IMR-90 (cell line): ENCODE data around the gene FERMT2. TPM values are rescaled to one million over a fixed set of nuclear protein-coding genes. Genes with fewer than 3 reads are reported as not detected.

Experiments
- ATAC-seq: fragments of 200-7000 bp; cut with Tn5 transposase; 2 replicates; pipeline ENCODE4 v1.9.1; 2020; ENCODE audit warnings: low read depth, mild to moderate bottlenecking, moderate library complexity
- BruUV-seq: library from RNA; stranded (reverse); fragments of 400-500 nt; replicated peaks from 2 replicates; lab custom pipeline; 2021; lab: Mats Ljungman, UMichigan
- CTCF ChIA-PET: fragments of 300-600 bp; formaldehyde crosslinking; extraction: SDS; loops from one replicate; lab custom pipeline; 2021; ENCODE audit warnings: antibody characterized with exemption; lab: Yijun Ruan, JAX
- POLR2A ChIA-PET: fragments of 300-600 bp; sonication (Branson Sonifier 250); formaldehyde crosslinking; loops from one replicate; lab custom pipeline; 2022; ENCODE audit warnings: antibody characterized with exemption; ENCODE audit not compliant: unreplicated experiment; lab: Charles Lee
- DNase-seq: peaks from one replicate; pipeline ENCODE4 v3.0.0; 2013
- H2AFZ ChIP-seq: replicated peaks from 2 replicates; pipeline ENCODE3; 2013; ENCODE audit warnings: low read length, mild to moderate bottlenecking; ENCODE audit not compliant: poor library complexity
- H2AK5ac ChIP-seq: 2 replicates; pipeline ENCODE4 v1.6.1; 2013; ENCODE audit warnings: low read depth, low read length, inconsistent platforms
- H2AK9ac ChIP-seq: replicated peaks from 2 replicates; pipeline ENCODE3; 2013; ENCODE audit warnings: mild to moderate bottlenecking, low read depth, low read length, moderate library complexity; ENCODE audit not compliant: poor library complexity
- H2BK120ac ChIP-seq: 2 replicates; pipeline ENCODE4 v1.6.1; 2013; ENCODE audit warnings: low read depth, low read length, inconsistent platforms
- H2BK15ac ChIP-seq: 3 replicates; pipeline ENCODE4 v1.6.1; 2013; ENCODE audit warnings: low read depth, low read length, inconsistent platforms
- H2BK20ac ChIP-seq: 2 replicates; pipeline ENCODE4 v1.6.1; 2013; ENCODE audit warnings: low read depth, mild to moderate bottlenecking, inconsistent platforms, low read length, moderate library complexity
- H2BK5ac ChIP-seq: 2 replicates; pipeline ENCODE4 v1.6.1; 2013; ENCODE audit warnings: mild to moderate bottlenecking, low read depth, low read length, inconsistent platforms; ENCODE audit not compliant: poor library complexity, severe bottlenecking
- H3K14ac ChIP-seq: replicated peaks from 2 replicates; pipeline ENCODE4 v1.6.1; 2013; ENCODE audit warnings: low read depth, low read length, inconsistent platforms
- H3K18ac ChIP-seq: 2 replicates; pipeline ENCODE4 v1.6.1; 2013; ENCODE audit warnings: low read depth, low read length, control low read depth
- H3K23ac ChIP-seq: 2 replicates; pipeline ENCODE4 v1.6.1; 2013; ENCODE audit warnings: low read depth, low read length, inconsistent platforms
- H3K27ac ChIP-seq: 2 replicates; pipeline ENCODE4 v1.5.1; 2013; ENCODE audit warnings: mild to moderate bottlenecking, control low read depth, low read length; ENCODE audit not compliant: insufficient read depth
- H3K27me3 ChIP-seq: 2 replicates; pipeline ENCODE4 v1.6.1; 2013; ENCODE audit warnings: low read length; ENCODE audit not compliant: control insufficient read depth, insufficient read depth
- H3K36me3 ChIP-seq: 2 replicates; pipeline ENCODE4 v1.6.1; 2013; ENCODE audit warnings: low read length, mixed read lengths; ENCODE audit not compliant: control insufficient read depth, insufficient read depth
- H3K4ac ChIP-seq: 2 replicates; pipeline ENCODE4 v1.6.1; 2013; ENCODE audit warnings: low read depth, low read length, inconsistent platforms
- H3K4me1 ChIP-seq: 2 replicates; pipeline ENCODE4 v1.6.1; 2013; ENCODE audit warnings: low read length, mixed read lengths; ENCODE audit not compliant: control insufficient read depth, insufficient read depth
- H3K4me2 ChIP-seq: 2 replicates; pipeline ENCODE4 v1.6.1; 2013; ENCODE audit warnings: low read depth, mild to moderate bottlenecking, control low read depth, low read length, moderate library complexity
- H3K4me3 ChIP-seq: 2 replicates; pipeline ENCODE4 v1.5.1; 2013; ENCODE audit warnings: low read depth, mild to moderate bottlenecking, control low read depth, low read length, moderate library complexity; ENCODE audit not compliant: insufficient read depth
- H3K56ac ChIP-seq: 2 replicates; pipeline ENCODE4 v1.6.1; 2013; ENCODE audit warnings: low read length, inconsistent platforms; ENCODE audit not compliant: insufficient read depth; ENCODE audit errors: extremely low read depth
- H3K79me1 ChIP-seq, 2 experiments: 2 replicates each; pipeline ENCODE4 v1.6.1; 2013; ENCODE audit warnings: low read length in 2 of 2, inconsistent platforms in 1 of 2, low read depth in 1 of 2
- H3K9ac ChIP-seq: 2 replicates; pipeline ENCODE4 v1.6.1; 2013; ENCODE audit warnings: low read depth, low read length, control low read depth
- H3K9me1 ChIP-seq: 2 replicates; pipeline ENCODE4 v1.6.1; 2013; ENCODE audit warnings: low read length, inconsistent platforms; ENCODE audit not compliant: insufficient read depth
- H3K9me3 ChIP-seq: 2 replicates; pipeline ENCODE4 v1.6.1; 2013; ENCODE audit warnings: low read length; ENCODE audit not compliant: control insufficient read depth, insufficient read depth
- H4K20me1 ChIP-seq: 2 replicates; pipeline ENCODE4 v1.6.1; 2013; ENCODE audit warnings: low read length, inconsistent platforms; ENCODE audit not compliant: insufficient read depth
- H4K5ac ChIP-seq: 2 replicates; pipeline ENCODE4 v1.6.1; 2013; ENCODE audit warnings: mild to moderate bottlenecking, low read depth, low read length, control low read depth
- H4K8ac ChIP-seq, 2 experiments: 2 replicates each; pipeline ENCODE4 v1.6.1; 2013; ENCODE audit warnings: low read depth in 2 of 2, low read length in 2 of 2, control low read depth in 1 of 2, inconsistent platforms in 1 of 2
- H4K91ac ChIP-seq: 2 replicates; pipeline ENCODE4 v1.6.1; 2013; ENCODE audit warnings: low read depth, low read length, inconsistent platforms; ENCODE audit not compliant: insufficient read depth
- BHLHE40 ChIP-seq: fragments of 150-350 bp; IDR thresholded peaks from 2 replicates; pipeline ENCODE4 v1.6.1; 2016; ENCODE audit warnings: mild to moderate bottlenecking, low read depth, low read length
- CEBPB ChIP-seq: IDR thresholded peaks from 2 replicates; pipeline ENCODE4 v1.6.1; 2012; ENCODE audit warnings: low read depth, low read length, improper control_type of control experiment
- CHD1 ChIP-seq: IDR thresholded peaks from 2 replicates; pipeline ENCODE4 v1.6.1; 2012; ENCODE audit warnings: low read depth, low read length, improper control_type of control experiment
- FOS ChIP-seq: fragments of 150-350 bp; IDR thresholded peaks from 2 replicates; pipeline ENCODE4 v1.6.1; 2016; ENCODE audit warnings: low read depth, low read length
- MAFK ChIP-seq: IDR thresholded peaks from 2 replicates; pipeline ENCODE4 v1.6.1; 2012; ENCODE audit warnings: low read depth, low read length, improper control_type of control experiment
- MAZ ChIP-seq: IDR thresholded peaks from 2 replicates; pipeline ENCODE4 v1.6.1; 2012; ENCODE audit warnings: low read depth, mild to moderate bottlenecking, low read length, improper control_type of control experiment, moderate library complexity, borderline replicate concordance
- MXI1 ChIP-seq: IDR thresholded peaks from 2 replicates; pipeline ENCODE4 v1.6.1; 2012; ENCODE audit warnings: low read depth, mild to moderate bottlenecking, low read length, moderate library complexity, borderline replicate concordance
- POLR2A ChIP-seq: IDR thresholded peaks from 2 replicates; pipeline ENCODE4 v1.6.1; 2012; ENCODE audit warnings: mild to moderate bottlenecking, low read depth, low read length
- RAD21 ChIP-seq: IDR thresholded peaks from 2 replicates; pipeline ENCODE4 v1.6.1; 2012; ENCODE audit warnings: low read length, improper control_type of control experiment
- RCOR1 ChIP-seq: IDR thresholded peaks from 2 replicates; pipeline ENCODE4 v1.6.1; 2012; ENCODE audit warnings: mild to moderate bottlenecking, low read length, improper control_type of control experiment; ENCODE audit not compliant: insufficient replicate concordance
- RFX5 ChIP-seq: IDR thresholded peaks from 2 replicates; pipeline ENCODE4 v1.8.0; 2012; ENCODE audit warnings: low read depth, mild to moderate bottlenecking, low read length, moderate library complexity
- SMC3 ChIP-seq: fragments of 150-350 bp; IDR thresholded peaks from 2 replicates; pipeline ENCODE4 v1.6.1; 2016; ENCODE audit warnings: low read depth, mild to moderate bottlenecking, antibody characterized with exemption, low read length, moderate library complexity
- USF2 ChIP-seq: fragments of 150-350 bp; IDR thresholded peaks from 2 replicates; pipeline ENCODE4 v1.6.1; 2017; ENCODE audit warnings: mild to moderate bottlenecking, antibody characterized with exemption, low read length, low read depth
- WGBS, 2 experiments: methylation state at CpG; one replicate each; pipeline versions ENCODE4 v1.1.5 to v1.1.7; 2013; ENCODE audit warnings: missing lambda C conversion rate in 2 of 2; ENCODE audit not compliant: insufficient read length in 1 of 2; ENCODE audit errors: extremely low coverage in 2 of 2; 5-methylcytosine and 5-hydroxymethylcytosine counted together
- dilution Hi-C: fragments of 300-500 bp; cut with HindIII; formaldehyde crosslinking; loops from one replicate; pipeline ENCODE4 v1.14.3; 2018; ENCODE audit warnings: low sequenced_read_pairs; ENCODE audit not compliant: unreplicated experiment
- in situ Hi-C: fragments of 300-500 bp; cut with MboI; formaldehyde crosslinking; loops from 3 replicates; pipeline ENCODE4 v1.14.3; 2019; ENCODE audit warnings: low sequenced_read_pairs, inconsistent platforms, mixed read lengths
- intact Hi-C: fragments of 100-400 bp; cut with micrococcal nuclease; formaldehyde crosslinking; loops from 2 replicates; pipeline ENCODE4 v1.10.0; 2022
- polyA plus RNA-seq, 3 experiments: library from polyadenylated mRNA; depleted of rRNA; stranded (reverse); fragments of >200 nt; gene quantifications; 2 replicates each; pipeline ENCODE4 v1.2.3, GENCODE V29; 2012; ENCODE audit warnings: low replicate concordance in 1 of 3
- total RNA-seq: library from RNA; depleted of rRNA; stranded (reverse); fragments of >200 nt; gene quantifications from 2 replicates; pipeline ENCODE4 v1.2.3, GENCODE V29; 2012
- TF ChIP-seq, protein P1 (sequence below): conservative IDR thresholded peaks from 2 replicates; pipeline ENCODE4 v1.5.1; 2012; ENCODE audit warnings: mild to moderate bottlenecking, low read depth, low read length, improper control_type of control experiment
- TF ChIP-seq, protein P2 (sequence below): fragments of 150-350 bp; IDR thresholded peaks from 2 replicates; pipeline ENCODE4 v1.6.1; 2016; ENCODE audit warnings: low read depth, mild to moderate bottlenecking, low read length, moderate library complexity, borderline replicate concordance

FERMT2 gene
- total and polyA plus RNA-seq, 2 of the 4 experiments (the other 2 are of a cell fraction): 131 to 217 TPM

DNA sequence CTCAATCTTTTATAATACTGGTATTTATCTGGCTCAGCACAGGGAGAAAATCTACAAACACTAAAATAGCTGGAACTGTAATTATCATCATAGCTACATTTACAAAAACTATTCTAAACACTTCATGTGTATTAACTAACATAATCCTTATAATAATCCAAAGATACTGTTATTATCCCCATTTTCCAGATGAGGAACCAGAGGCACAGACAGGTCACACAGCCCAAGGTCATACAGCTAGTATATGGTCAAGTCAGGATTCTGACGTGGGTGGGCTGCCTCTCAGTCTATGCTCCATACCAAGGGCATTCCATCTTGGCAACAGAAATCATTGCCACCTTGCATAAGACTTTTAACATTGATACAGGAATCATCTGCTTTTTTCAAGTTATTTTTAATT lies 11.4 kb downstream of the FERMT2 start:
- H4K91ac ChIP-seq: no peak overlapping the region
- no peak overlapping the region for H4K8ac ChIP-seq
- H3K4me1 ChIP-seq: peaks cover 9% of the 10 kb centered on the region
- no peak overlapping the region for H2BK120ac ChIP-seq
- H3K27ac ChIP-seq: no peak overlapping the region
- H4K20me1 ChIP-seq: peaks cover 93% of the 10 kb centered on the region
- H4K5ac ChIP-seq: no peak overlapping the region
- ATAC-seq: no peak
- no peak overlapping the region for H3K4me2 ChIP-seq
- no peak overlapping the region for H3K23ac ChIP-seq
- no CpG with 5 or more reads among the region's 1 CpG for WGBS, 2 experiments
- DNase-seq: no peak
- H2AK5ac ChIP-seq: no peak overlapping the region
- no peak overlapping the region for H3K4ac ChIP-seq
- no peak overlapping the region for H3K56ac ChIP-seq
- H3K9me3 ChIP-seq: no peaks in the 10 kb centered on the region
- ChIA-PET CTCF (no interaction called here), POLR2A (no interaction called here)
- in situ Hi-C loops (no loop called here), dilution Hi-C loops (no loop called here), intact Hi-C loops (no loop called here)
- TF ChIP-seq MXI1 (no peak), MAFK (no peak), MAZ (no peak), RFX5 (no peak), POLR2A (no peak), RAD21 (no peak), FOS (no peak), RCOR1 (no peak), USF2 (no peak), CEBPB (no peak), BHLHE40 (no peak), CHD1 (no peak), SMC3 (no peak)
- TF ChIP-seq, protein P1, sequence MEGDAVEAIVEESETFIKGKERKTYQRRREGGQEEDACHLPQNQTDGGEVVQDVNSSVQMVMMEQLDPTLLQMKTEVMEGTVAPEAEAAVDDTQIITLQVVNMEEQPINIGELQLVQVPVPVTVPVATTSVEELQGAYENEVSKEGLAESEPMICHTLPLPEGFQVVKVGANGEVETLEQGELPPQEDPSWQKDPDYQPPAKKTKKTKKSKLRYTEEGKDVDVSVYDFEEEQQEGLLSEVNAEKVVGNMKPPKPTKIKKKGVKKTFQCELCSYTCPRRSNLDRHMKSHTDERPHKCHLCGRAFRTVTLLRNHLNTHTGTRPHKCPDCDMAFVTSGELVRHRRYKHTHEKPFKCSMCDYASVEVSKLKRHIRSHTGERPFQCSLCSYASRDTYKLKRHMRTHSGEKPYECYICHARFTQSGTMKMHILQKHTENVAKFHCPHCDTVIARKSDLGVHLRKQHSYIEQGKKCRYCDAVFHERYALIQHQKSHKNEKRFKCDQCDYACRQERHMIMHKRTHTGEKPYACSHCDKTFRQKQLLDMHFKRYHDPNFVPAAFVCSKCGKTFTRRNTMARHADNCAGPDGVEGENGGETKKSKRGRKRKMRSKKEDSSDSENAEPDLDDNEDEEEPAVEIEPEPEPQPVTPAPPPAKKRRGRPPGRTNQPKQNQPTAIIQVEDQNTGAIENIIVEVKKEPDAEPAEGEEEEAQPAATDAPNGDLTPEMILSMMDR: no peak
- TF ChIP-seq, protein P2, sequence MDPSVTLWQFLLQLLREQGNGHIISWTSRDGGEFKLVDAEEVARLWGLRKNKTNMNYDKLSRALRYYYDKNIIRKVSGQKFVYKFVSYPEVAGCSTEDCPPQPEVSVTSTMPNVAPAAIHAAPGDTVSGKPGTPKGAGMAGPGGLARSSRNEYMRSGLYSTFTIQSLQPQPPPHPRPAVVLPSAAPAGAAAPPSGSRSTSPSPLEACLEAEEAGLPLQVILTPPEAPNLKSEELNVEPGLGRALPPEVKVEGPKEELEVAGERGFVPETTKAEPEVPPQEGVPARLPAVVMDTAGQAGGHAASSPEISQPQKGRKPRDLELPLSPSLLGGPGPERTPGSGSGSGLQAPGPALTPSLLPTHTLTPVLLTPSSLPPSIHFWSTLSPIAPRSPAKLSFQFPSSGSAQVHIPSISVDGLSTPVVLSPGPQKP: no peak
- H3K14ac ChIP-seq: no peak overlapping the region
- no peak overlapping the region for H3K4me3 ChIP-seq
- no peak overlapping the region for H2BK20ac ChIP-seq
- no peak overlapping the region for H2AFZ ChIP-seq
- BruUV-seq: no TSS peak
- H2BK15ac ChIP-seq: no peak overlapping the region
- H3K36me3 ChIP-seq: peaks cover 6% of the 10 kb centered on the region
- peaks cover 0 to 55% of the 10 kb centered on the region in 2 experiments; a peak in 2 of 4 replicates for H3K79me1 ChIP-seq
- no peak overlapping the region for H3K18ac ChIP-seq
- H3K9me1 ChIP-seq: peaks cover 15% of the 10 kb centered on the region
- no peak overlapping the region for H2AK9ac ChIP-seq
- no peak overlapping the region for H2BK5ac ChIP-seq
- H3K9ac ChIP-seq: no peak overlapping the region
- H3K27me3 ChIP-seq: no peaks in the 10 kb centered on the region
